Stimulated activated CD8-positive, alpha-beta memory T cell treated with anti-CD3 and anti-CD28 coated beads, Interleukin-2, amount 100 ng/mL, for 1 hour (primary cell): ENCODE results near the gene SMYD4.
A peak's percentile ranks its signal among the peaks of the same experiment; 100 is the strongest.
"Not testable (repeated sequence)": the region's sequence is repeated elsewhere in the genome, so short reads cannot be mapped to it uniquely, and the experiment has no call there.

Experiments used
- DNase-seq, 2 donors: peaks; one replicate each; pipeline ENCODE4 v3.0.0-alpha.2; 2020; ENCODE audit warnings: low read depth in 2 of 2

Gene SMYD4

DNA sequence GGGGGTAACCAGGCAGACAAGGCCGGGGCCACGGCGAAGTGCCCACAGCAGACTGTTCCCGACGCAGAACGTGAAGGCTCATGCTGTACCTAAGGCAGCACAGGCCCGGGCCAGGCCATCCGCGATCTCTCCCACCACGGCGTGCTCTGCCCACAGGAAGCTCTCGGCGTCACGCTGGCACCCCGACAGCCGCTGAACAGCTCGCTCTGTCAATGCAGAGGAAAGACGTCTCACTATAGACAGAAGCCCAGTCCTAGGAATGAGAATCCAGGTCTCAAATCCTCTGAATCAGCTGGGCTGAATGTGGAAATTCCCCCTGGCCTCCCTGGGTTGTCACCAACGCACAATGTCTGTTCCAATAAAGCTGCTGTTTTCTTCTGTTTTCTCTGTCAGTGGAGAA is 46.4 kb downstream of the SMYD4 start:
- DNase-seq, result no peak

- no peak for DNase-seq
Measured at GRCh38 chr17:1782171-1782567, 47.5 kb downstream of the SMYD4 start.

- no peak for DNase-seq
Measured at GRCh38 chr17:1779571-1780131, 50.1 kb downstream of the SMYD4 start.

- DNase-seq, result no peak
Measured at GRCh38 chr17:1776857-1777256, 52.8 kb downstream of the SMYD4 start.

DNA sequence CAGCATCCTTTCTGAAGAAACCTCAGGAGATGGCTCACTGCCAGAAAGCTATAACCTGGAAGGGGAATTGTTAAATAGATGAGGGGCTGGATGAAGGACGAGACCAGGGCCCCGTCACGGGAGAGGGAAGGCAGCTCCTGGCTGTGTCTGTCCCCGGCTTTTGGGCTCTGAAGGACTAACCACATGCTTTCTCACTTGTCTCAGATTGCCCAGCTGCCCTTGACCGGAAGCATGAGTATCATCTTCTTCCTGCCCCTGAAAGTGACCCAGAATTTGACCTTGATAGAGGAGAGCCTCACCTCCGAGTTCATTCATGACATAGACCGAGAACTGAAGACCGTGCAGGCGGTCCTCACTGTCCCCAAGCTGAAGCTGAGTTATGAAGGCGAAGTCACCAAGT is 53.4 kb downstream of the SMYD4 start:
- DNase-seq, result no peak

GRCh38 chr17:1774390-1775176 is 55.1 kb downstream of the SMYD4 start:
- DNase-seq, result no peak

DNA sequence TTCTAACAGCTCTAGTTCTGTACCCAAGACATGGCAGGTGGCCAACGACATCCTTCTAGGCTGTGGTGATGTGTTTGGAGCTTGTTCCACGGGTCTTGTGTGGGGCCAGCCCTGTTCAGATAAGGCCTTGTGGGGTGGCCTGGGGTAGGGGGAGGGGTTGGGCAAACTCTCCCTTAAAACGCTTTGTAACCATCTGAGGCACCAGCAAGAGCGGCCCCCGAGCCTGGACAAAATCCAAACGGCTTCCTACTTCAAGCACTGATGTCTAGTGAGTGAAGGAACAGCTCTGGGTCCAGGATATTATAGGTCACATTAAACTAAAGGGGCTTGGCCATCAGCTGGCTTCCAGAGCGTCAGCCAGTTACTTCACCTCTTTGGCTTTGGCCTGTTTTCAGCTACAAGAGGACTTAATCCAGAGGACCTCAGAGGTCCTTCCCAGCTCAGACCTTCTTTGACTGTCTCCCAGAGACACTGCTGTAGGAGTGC is 56.0 kb downstream of the SMYD4 start:
- DNase-seq, result no peak

DNA sequence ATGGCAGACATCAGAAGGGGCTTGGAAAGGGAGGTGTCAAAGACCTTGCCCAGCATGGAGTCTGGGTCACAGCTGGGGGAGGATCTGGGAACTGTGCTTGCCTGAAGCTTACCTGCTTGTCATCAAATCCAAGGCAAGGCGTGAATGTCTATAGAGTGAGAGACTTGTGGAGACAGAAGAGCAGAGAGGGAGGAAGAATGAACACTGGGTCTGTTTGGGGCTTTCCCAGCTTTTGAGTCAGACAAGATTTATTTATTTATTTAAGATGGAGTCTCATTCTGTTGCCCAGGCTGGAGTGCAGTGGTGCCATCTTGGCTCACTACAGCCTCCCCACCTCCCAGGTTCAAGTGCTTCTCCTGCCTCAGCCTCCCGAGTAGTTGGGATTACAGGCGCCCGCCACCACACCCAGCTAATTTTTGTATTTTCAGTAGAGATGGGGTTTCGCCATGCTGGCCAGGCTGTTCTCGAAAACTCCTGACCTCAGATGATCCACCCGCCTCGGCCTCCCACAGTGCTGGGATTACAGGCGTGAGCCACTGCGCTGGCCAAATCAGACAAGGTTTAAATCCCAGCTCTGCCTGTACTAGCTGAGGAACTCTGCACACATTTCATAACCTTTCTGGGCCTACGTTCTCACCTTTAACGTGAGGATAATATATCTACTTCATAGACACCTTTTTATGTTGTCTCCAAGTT is 56.6 kb downstream of the SMYD4 start:
- DNase-seq, result not testable (repeated sequence)

DNA sequence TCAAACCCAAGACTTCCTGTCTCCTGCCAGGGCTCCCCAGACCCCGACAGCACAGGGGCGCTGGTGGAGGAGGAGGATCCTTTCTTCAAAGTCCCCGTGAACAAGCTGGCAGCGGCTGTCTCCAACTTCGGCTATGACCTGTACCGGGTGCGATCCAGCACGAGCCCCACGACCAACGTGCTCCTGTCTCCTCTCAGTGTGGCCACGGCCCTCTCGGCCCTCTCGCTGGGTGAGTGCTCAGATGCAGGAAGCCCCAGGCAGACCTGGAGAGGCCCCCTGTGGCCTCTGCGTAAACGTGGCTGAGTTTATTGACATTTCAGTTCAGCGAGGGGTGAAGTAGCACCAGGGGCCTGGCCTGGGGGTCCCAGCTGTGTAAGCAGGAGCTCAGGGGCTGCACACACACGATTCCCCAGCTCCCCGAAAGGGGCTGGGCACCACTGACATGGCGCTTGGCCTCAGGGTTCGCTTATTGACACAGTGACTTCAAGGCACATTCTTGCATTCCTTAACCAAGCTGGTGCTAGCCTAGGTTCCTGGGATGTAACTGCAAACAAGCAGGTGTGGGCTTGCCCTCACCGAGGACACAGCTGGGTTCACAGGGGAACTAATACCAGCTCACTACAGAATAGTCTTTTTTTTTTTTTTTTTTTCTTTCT is 59.8 kb downstream of the SMYD4 start:
- no peak for DNase-seq

DNA sequence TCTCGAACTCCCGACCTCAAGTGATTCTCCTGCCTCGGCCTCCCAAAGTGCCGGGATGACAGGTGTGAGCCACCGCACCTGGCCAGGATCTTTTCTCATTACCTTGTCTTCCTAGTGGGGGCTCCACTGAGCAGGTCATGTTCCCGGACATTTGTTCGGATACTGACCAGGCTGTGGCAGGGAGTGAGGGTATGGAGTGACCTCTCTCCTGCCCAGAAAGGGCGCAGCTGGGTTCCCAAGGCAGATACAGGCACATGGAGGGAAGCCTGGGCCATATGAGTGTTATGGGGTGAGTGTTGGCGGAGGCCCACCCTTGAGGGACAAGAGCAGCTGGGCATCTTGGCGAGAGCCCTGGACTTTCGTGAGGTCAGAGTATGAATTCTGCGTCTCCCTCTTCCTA is 62.3 kb downstream of the SMYD4 start:
- DNase-seq, result no peak

DNA sequence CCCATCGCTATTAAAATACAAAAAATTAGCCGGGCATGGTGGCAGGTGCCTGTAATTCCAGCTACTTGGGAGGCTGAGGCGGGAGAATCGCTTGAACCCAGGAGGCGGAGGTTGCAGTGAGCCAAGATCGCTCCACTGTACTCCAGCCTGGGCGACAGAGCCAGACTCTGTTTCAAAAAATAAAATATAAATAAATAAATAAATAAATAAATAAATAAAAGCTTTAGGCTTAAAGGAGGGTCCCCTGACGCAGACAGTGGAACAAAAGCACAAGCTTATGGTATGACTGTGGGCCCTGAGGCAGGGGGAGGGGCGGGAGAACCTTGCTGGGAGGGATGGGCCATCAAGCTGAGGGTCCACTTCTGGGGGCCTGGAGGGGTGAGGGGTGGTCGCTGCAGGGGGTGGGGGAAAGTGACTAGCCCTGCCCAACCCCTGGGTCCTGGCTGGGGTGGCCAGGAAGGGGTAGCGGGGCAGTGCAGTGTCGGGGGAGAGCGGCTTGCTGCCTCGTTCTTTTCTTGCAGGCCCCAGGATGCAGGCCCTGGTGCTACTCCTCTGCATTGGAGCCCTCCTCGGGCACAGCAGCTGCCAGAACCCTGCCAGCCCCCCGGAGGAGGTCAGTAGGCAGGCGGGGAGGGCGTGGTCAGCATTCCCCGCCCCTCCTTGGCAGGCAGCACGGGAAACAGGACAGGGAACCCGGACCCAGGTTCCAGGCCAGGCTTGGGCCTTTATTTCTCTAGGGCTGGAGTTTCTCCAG is 63.1 kb downstream of the SMYD4 start:
- DNase-seq, result no peak

DNA sequence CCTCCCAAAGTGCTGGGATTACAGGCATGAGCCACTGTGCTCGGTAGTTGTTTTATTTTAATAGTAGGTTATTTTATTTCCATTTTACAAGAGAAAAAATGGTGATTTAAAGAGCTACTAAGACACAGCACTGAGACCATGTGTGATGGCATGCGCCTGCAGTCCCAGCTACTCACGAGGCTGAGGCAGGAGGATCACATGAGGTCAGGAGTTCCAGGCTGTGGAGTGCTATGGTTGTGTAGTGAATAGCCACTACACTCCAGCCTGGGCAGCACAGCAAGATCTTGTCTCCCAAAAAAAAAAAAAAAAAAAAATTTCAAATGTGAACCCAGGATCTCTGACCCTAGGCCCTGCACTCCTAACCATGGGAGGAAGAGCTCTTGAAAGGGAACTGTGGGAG is 64.1 kb downstream of the SMYD4 start:
- DNase-seq, result no peak

DNA sequence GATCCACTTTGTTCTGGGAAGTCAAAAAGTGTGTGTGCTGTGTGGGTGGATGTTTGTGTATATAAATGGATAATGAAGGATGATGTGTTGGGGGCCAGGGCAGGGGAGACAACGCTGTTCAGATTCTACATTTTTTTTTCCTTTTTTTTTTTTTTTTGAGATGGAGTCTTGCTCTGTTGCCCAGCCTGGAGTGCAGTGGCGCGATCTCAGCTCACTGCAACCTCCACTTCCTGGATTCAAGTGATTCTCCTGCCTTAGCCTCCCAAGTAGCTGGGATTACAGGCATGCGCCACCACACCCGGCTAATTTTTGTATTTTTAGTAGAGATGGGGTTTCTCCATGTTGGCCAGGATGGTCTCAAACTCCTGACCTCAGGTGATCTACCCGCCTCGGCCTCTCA is 65.0 kb downstream of the SMYD4 start:
- not testable (repeated sequence) for DNase-seq

- DNase-seq, result peak; percentile 14 to 23
Measured at GRCh38 chr17:1764284-1764683, 65.4 kb downstream of the SMYD4 start.

- no peak for DNase-seq
Measured at GRCh38 chr17:1762901-1763898, 66.5 kb downstream of the SMYD4 start.

DNA sequence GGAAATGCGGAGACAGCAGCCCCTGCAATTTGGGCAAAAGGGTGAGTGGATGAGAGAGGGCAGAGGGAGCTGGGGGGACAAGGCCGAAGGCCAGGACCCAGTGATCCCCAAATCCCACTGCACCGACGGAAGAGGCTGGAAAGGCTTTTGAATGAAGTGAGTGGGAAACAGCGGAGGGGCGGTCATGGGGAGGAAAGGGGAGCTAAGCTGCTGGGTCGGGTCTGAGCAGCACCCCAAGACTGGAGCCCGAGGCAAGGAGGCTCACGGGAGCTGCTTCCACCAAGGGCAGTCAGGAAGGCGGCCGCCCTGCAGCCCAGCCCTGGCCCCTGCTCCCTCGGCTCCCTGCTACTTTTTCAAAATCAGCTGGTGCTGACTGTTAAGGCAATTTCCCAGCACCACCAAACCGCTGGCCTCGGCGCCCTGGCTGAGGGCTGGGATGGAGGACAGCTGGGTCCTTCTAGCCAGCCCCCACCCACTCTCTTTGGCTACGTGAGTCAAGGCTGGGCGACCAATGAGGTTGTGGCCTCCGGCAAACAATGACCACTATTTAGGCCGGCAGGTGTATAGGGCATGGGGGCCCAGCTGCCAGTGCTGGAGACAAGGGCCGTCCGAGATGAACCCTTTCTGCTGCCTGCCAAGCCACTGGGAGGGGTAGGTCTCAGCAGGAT is 67.3 kb downstream of the SMYD4 start:
- DNase-seq, result no peak

DNA sequence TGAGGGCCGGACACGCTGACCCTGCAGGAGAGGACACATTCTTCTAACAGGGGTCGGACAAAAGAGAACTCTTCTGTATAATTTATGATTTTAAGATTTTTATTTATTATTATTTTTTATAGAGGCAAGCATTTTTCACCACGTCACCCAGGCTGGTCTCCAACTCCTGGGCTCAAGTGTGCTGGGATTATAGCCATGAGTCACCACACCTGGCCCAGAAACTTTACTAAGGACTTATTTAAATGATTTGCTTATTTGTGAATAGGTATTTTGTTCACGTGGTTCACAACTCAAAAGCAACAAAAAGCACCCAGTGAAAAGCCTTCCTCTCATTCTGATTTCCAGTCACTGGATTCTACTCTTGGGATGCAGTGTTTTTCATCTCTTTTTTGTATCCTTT is 70.2 kb downstream of the SMYD4 start:
- DNase-seq, result no peak

DNA sequence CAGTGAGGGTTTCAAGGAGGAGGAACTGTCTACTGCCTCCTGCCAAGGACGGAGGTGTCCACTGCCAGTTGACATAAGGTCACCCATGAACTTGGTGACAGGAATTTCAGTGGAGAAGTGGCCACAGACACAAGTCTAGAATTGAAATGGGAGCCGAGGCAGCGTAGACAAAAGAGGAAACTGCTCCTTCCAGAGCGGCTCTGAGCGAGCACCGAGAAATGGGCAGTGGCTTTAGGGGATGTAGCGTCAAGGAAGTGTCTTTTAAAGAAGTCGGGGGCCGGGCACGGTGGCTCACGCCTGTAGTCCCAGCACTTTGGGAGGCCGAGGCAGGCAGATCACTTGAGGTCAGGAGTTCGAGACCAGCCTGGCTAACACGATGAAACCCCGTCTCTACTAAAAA is 70.9 kb downstream of the SMYD4 start:
- no peak for DNase-seq

DNA sequence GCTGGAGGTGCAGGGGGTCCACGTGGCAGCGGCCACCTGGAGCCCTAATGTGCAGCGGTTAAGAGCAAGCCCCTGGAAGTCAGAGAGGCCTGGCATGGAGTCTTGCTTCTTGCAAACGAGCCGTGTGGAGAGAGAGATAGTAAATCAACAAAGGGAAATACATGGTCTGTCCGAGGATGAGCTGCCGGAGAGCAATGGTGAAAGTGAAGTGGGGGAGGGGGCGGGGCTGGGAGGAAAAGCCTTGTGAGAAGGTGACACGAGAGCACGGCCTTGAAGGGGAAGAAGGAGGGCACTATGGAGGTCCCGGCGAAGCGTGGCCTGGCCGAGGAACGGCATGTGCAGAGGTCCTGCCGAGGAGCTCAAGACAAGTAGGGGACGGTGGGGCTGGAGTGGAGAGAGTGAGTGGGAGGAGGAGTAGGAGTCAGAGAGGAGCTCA is 73.9 kb downstream of the SMYD4 start:
- DNase-seq, result no peak
